CD4-positive, alpha-beta T cell (primary cell): ENCODE data around the gene CCR7. TPM values are rescaled to one million over a fixed set of nuclear protein-coding genes. Genes with fewer than 3 reads are reported as not detected.

Source experiments
- ATAC-seq: fragments of 200-7000 bp; cut with Tn5 transposase; one replicate; pipeline ENCODE4 v1.10.0; 2022; ENCODE audit warnings: mild to moderate bottlenecking; ENCODE audit not compliant: poor library complexity
- CTCF ChIA-PET: fragments of 350-600 bp; sonication (Branson Sonifier 250); formaldehyde crosslinking; loops from one replicate; lab custom pipeline; 2021; ENCODE audit warnings: antibody characterized with exemption, inconsistent platforms; lab: Charles Lee
- POLR2A ChIA-PET: fragments of 350-600 bp; sonication (Branson Sonifier 250); formaldehyde crosslinking; loops from one replicate; lab custom pipeline; 2021; ENCODE audit warnings: antibody characterized with exemption, inconsistent platforms; lab: Charles Lee
- DNase-seq, 14 experiments: peaks; one replicate each; pipeline ENCODE4 v3.0.0-alpha.2; 2013 to 2020; ENCODE audit warnings: mixed read lengths in 2 of 14
- H3K27ac ChIP-seq, 2 donors: one replicate each; pipeline versions ENCODE4 v1.5.1 to v1.7.0; 2013; ENCODE audit warnings: low read length in 2 of 2, low read depth in 1 of 2, mild to moderate bottlenecking in 1 of 2
- H3K27me3 ChIP-seq, 2 experiments: 1 replicate in 1 of 2; 2 replicates in 1 of 2; pipeline versions ENCODE4 v1.6.1 to v1.7.0; 2013; ENCODE audit warnings: low read length in 2 of 2, control low read depth in 1 of 2, mild to moderate bottlenecking in 1 of 2, moderate library complexity in 1 of 2; ENCODE audit not compliant: insufficient read depth in 2 of 2, control insufficient read depth in 1 of 2
- H3K36me3 ChIP-seq: one replicate; pipeline ENCODE4 v1.6.1; 2013; ENCODE audit warnings: low read length, control low read depth; ENCODE audit not compliant: insufficient read depth
- H3K4me1 ChIP-seq: one replicate; pipeline ENCODE4 v1.6.1; 2013; ENCODE audit warnings: low read length, control low read depth; ENCODE audit not compliant: insufficient read depth
- H3K4me3 ChIP-seq: one replicate; pipeline ENCODE4 v1.5.1; 2013; ENCODE audit warnings: mild to moderate bottlenecking, low read length, moderate library complexity
- H3K9me3 ChIP-seq, 2 experiments: 1 replicate in 1 of 2; 2 replicates in 1 of 2; pipeline versions ENCODE4 v1.6.1 to v1.7.0; 2013; ENCODE audit warnings: low read length in 2 of 2, mild to moderate bottlenecking in 2 of 2, control low read depth in 1 of 2, moderate library complexity in 1 of 2; ENCODE audit not compliant: control insufficient read depth in 1 of 2, insufficient read depth in 1 of 2
- H3K27ac Mint-ChIP-seq: one replicate; pipeline ENCODE4 v1.8.0; 2020; ENCODE audit warnings: mixed read lengths
- H3K27me3 Mint-ChIP-seq: one replicate; pipeline ENCODE4 v1.8.0; 2021; ENCODE audit warnings: mixed read lengths
- H3K36me3 Mint-ChIP-seq: one replicate; pipeline ENCODE4 v1.8.0; 2021; ENCODE audit warnings: low read depth, mixed read lengths
- H3K4me1 Mint-ChIP-seq: one replicate; pipeline ENCODE4 v1.8.0; 2021; ENCODE audit warnings: low read depth, mixed read lengths
- H3K4me3 Mint-ChIP-seq: one replicate; pipeline ENCODE4 v1.8.0; 2020; ENCODE audit warnings: mild to moderate bottlenecking, mixed read lengths
- H3K9me3 Mint-ChIP-seq: one replicate; pipeline ENCODE4 v1.8.0; 2020; ENCODE audit warnings: mixed read lengths
- intact Hi-C, 2 experiments: fragments of 100-400 bp; cut with DNase I in 1 of 2; cut with micrococcal nuclease in 1 of 2; formaldehyde crosslinking; loops; one replicate each; pipeline versions ENCODE4 v1.15.1 to v1.9.0; 2023 to 2025; cut with DNase I, micrococcal nuclease
- total RNA-seq, 174 experiments: library from RNA in 2 of 174; stranded (reverse) in 2 of 174; gene quantifications; one replicate each; pipeline ENCODE4 v1.2.3 and lab custom pipeline; 2021 to 2026
- TF ChIP-seq, protein P1 (sequence below): fragments of 200-600 bp; IDR thresholded peaks from one replicate; pipeline ENCODE4 v1.8.0; 2022; ENCODE audit warnings: antibody characterized with exemption, mild to moderate bottlenecking

The CCR7 gene
- total RNA-seq, 2 experiments from 2014 or later: 170 to 180 TPM

DNA sequence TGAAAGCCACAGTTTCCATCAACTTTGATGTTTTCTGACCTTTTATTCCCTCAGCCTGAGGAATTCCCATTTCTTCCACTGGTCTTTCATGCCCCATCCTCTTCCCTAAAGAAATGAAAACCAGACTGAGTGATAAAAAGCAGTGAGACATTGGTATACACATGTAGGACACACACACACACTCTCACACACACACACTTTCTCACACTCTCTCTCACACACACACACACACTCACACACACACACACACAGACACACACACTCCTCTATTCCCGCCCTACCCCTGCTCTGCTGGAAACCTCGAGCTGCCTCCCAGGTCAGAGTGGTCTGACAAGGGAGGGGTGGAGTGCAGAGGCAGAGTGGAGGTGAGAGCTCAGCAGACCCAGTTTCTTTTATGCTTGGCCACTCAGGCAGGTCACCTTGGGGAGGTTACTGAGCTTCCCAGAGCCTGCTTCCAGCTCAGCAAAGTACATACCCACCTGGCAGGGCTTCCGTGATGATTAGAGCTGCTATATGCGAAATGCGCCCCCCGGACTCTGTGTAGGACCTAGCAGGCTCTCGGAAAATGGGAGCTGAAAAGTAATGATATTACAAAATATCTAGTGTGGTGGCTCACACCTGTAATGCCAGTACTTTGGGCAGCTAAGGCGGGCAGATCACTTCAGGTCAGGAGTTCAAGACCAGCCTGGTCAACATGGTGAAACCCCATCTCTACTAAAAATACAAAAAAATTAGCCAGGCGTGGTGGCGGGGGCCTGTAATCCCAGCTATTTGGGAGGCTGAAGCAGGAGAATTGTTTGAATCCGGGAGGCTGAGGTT, 30.7 kb downstream of the CCR7 start:
- H3K4me1 ChIP-seq: peaks cover 85% of the 10 kb centered on the region
- no peak overlapping the region for H3K4me3 ChIP-seq
- Mint-ChIP-seq H3K9me3 (no peaks in the 10 kb centered on the region), H3K36me3 (peaks cover 6% of the 10 kb centered on the region), H3K27me3 (peaks cover 5% of the 10 kb centered on the region), H3K4me3 (peak overlapping the region; percentile 18), H3K4me1 (peaks cover 92% of the 10 kb centered on the region), H3K27ac (peak overlapping the region; percentile 98)
- DNase-seq (peak in 2 of 14 experiments; percentile 7 to 38), ATAC-seq (no peak)
- TF ChIP-seq, protein P1, sequence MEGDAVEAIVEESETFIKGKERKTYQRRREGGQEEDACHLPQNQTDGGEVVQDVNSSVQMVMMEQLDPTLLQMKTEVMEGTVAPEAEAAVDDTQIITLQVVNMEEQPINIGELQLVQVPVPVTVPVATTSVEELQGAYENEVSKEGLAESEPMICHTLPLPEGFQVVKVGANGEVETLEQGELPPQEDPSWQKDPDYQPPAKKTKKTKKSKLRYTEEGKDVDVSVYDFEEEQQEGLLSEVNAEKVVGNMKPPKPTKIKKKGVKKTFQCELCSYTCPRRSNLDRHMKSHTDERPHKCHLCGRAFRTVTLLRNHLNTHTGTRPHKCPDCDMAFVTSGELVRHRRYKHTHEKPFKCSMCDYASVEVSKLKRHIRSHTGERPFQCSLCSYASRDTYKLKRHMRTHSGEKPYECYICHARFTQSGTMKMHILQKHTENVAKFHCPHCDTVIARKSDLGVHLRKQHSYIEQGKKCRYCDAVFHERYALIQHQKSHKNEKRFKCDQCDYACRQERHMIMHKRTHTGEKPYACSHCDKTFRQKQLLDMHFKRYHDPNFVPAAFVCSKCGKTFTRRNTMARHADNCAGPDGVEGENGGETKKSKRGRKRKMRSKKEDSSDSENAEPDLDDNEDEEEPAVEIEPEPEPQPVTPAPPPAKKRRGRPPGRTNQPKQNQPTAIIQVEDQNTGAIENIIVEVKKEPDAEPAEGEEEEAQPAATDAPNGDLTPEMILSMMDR: no peak
- H3K9me3 ChIP-seq: no peaks in the 10 kb centered on the region
- no peaks in the 10 kb centered on the region for H3K36me3 ChIP-seq
- CTCF ChIA-PET: interaction anchor here (1.0 to 11.6 kb wide), 12 partner anchors 27 to 217 kb away, joined by 5 to 147 read pairs (median 13); partner anchors contain the start of genes CCR7 and TOP2A
- no peaks in the 10 kb centered on the region for H3K27me3 ChIP-seq
- H3K27ac ChIP-seq: peak overlapping the region in 1 of 2 donors; percentile 52
- POLR2A ChIA-PET: interaction anchor here (1.3 to 18.9 kb wide), 12 partner anchors 7 to 211 kb away, joined by 3 to 668 read pairs (median 19); partner anchors contain the start of genes CCR7 and TOP2A
- intact Hi-C loops: loop anchor here (2.0 to 5.0 kb wide), 5 partner anchors 26 to 232 kb away; partner anchors contain the start of genes TOP2A (in 2 of the 2) and IGFBP4 (in 1 of the 2)

DNA sequence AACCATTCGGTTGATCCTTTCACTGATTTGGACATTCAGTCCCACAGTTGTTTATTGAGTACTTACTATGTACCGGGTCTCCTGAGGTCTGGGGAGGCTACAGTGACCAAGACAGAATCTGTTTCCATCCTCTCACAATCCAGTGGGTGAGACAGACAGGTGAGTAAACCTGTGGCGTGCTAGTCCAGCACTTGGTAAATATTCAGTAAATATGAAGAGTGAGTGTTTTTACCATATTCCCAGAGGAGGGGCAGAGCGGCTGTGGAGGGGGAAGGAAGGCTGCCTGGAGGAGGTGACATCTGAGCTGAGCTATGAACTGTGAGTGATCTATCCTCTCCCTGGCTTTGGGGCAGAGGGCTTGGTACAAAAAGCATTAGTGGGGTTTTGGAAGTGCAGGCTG, 31.4 kb downstream of the CCR7 start:
- Mint-ChIP-seq H3K27ac (peak overlapping the region; percentile 98), H3K27me3 (peaks cover 5% of the 10 kb centered on the region), H3K36me3 (peaks cover 6% of the 10 kb centered on the region), H3K4me3 (peak overlapping the region; percentile 72), H3K9me3 (no peaks in the 10 kb centered on the region), H3K4me1 (peaks cover 89% of the 10 kb centered on the region)
- peak; percentile 2 for ATAC-seq
- intact Hi-C loops: loop anchor here (1.0 to 5.0 kb wide), 11 partner anchors 18 to 232 kb away; partner anchors contain the start of genes TOP2A (in 2 of the 2) and IGFBP4 (in 1 of the 2)
- POLR2A ChIA-PET: interaction anchor here (0.9 to 18.9 kb wide), 31 partner anchors 8 to 234 kb away, joined by 3 to 668 read pairs (median 8); partner anchors contain the start of genes CCR7, IGFBP4 and TOP2A
- Histone ChIP-seq H3K27ac (peak overlapping the region; percentile 46 to 52), H3K36me3 (no peaks in the 10 kb centered on the region), H3K9me3 (no peaks in the 10 kb centered on the region), H3K4me1 (peaks cover 85% of the 10 kb centered on the region), H3K27me3 (no peaks in the 10 kb centered on the region), H3K4me3 (no peak overlapping the region)
- DNase-seq: peak in 1 of 14 experiments; percentile 16
- CTCF ChIA-PET: interaction anchor here (0.7 to 11.6 kb wide), 44 partner anchors 9 to 421 kb away, joined by 3 to 147 read pairs (median 5); partner anchors contain the start of genes CCR7, IGFBP4 and TOP2A
- TF ChIP-seq, protein P1: no peak

DNA sequence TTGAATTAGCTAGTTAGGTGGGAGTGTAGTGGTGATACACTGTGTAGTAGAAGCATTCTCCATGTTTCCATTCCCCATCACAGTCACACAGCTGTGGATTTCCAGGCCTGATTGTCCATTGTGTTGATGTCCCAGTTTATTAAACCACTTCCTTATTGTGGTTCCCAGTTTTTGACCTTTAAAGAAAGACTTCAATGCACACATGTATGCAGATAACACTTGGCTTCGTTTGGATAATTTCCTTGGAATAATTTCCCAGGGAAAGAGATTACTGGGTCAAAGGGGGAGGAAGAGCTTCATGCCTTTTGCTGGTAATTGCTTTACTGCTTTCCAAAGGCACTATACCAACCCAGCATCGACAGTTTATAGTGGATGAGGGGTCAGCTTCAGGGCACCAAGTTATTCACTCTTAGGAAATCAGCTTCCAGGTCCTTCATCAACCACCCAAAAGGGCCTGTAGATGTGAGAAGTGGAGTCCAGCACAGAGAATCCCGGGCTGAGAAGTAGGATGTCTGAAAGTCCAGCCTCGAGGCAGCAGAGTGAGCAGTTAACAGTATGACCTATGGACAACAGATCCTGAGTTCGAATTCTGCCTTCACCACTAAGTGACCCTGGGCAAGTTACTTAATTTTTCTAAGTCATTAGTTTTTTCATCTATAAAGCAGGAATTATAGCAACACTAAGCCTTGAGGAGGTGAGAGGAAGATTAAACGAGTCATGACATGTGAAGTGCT, 32.6 kb downstream of the CCR7 start:
- H3K4me1 ChIP-seq: peaks cover 85% of the 10 kb centered on the region
- ChIA-PET CTCF (interaction anchor here (0.6 to 11.6 kb wide), 50 partner anchors 8 to 420 kb away, joined by 3 to 147 read pairs (median 4); partner anchors contain the start of genes CCR7, IGFBP4, SMARCE1 and TOP2A), POLR2A (interaction anchor here (0.6 to 18.9 kb wide), 37 partner anchors 9 to 233 kb away, joined by 3 to 668 read pairs (median 6); partner anchors contain the start of genes CCR7, IGFBP4 and TOP2A)
- ATAC-seq (no peak), DNase-seq (peak in 2 of 14 experiments; percentile 5 to 14)
- Mint-ChIP-seq H3K4me3 (peak overlapping the region; percentile 72), H3K4me1 (peaks cover 84% of the 10 kb centered on the region), H3K27ac (peak overlapping the region; percentile 98), H3K27me3 (peaks cover 5% of the 10 kb centered on the region), H3K36me3 (peaks cover 6% of the 10 kb centered on the region), H3K9me3 (no peaks in the 10 kb centered on the region)
- no peaks in the 10 kb centered on the region for H3K27me3 ChIP-seq
- H3K36me3 ChIP-seq: no peaks in the 10 kb centered on the region
- intact Hi-C loops: loop anchor here (1.0 to 5.0 kb wide), 11 partner anchors 16 to 230 kb away; partner anchors contain the start of genes TOP2A (in 2 of the 2) and IGFBP4 (in 1 of the 2)
- H3K27ac ChIP-seq: no peak overlapping the region
- H3K4me3 ChIP-seq: no peak overlapping the region
- TF ChIP-seq, protein P1: no peak
- H3K9me3 ChIP-seq: no peaks in the 10 kb centered on the region
